NCI-H2081 (cell line): ENCODE measurements around the gene GPR21.

Experiments
- DNase-seq, 2 experiments: peaks; one replicate each; lab custom pipeline; 2025; lab: John Stamatoyannopoulos, UW

The GPR21 gene

DNA sequence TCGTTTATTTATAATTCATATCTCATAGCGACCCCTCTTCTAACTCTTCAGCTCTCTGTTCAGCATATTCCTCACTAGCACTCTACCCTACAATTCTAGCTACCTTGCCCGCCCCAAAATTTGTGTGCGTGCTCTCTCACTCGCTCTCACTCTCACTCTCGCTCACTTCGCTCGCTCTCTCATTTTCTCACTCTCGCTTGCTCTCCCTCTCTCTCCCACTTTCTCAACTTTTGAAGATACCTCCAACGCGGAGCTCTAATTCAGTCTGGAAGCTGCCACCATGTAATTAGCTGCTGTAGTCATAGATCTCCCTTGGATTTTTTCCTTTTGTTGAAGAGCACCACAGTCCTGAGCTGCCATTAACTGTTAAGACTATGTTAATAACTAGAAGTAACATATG lies 30.4 kb downstream of the GPR21 start:
- DNase-seq = no peak

DNA sequence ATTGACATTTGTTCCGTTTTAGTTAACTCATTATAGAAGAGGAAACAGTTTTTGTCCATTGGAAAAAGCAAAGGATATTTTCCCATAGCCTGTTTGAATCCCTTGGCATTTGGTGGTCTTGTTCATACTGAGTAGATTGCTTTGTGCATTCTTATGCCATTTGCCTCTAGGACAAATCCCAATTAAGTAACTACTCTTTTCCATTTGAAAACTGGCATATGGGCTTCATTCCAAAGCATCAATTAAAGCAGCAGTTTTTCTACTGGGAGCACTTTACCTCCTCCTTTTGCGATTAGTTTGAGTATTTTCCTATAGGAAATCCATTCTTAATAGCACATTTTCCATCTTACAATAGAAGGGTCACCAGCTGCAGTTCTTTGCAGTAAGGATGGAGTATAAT lies 31.2 kb downstream of the GPR21 start:
- DNase-seq = no peak

DNA sequence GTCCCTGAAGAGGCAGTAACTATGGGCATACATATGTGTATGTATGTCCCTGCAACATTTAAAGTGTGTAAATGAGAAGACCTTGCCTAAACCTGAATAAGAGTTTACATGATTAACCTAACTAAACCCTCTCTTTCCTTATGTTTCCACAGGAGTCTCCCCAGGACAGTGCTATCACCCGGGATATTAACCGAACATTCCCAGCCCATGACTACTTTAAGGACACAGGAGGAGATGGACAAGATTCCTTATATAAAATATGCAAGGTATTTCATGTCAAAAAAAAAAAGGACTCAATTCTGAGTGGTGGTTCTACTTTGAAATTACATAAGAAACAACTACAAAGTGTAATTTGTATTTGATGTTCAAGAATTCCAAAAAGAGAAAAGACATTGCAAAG lies 31.7 kb downstream of the GPR21 start:
- no peak for DNase-seq

DNA sequence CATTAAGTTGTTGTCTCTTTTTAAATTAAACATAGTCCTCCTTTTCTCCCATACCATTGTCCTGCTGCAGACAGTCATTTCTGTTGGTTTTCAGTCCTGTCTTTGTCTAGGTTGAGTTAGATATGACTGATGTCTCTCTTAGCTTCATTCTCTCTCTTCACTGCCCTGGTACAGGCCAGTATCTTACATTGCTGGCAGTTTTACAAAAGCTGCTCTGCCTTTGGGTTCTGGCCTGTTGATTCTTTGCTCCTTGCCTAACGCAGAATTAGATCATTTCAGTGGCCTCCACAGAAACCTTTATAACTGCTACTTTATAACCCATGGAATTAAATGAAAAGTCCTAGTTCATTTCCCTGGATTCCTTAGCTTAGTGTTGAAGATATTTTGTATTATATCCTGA lies 33.7 kb downstream of the GPR21 start:
- no peak for DNase-seq

DNA sequence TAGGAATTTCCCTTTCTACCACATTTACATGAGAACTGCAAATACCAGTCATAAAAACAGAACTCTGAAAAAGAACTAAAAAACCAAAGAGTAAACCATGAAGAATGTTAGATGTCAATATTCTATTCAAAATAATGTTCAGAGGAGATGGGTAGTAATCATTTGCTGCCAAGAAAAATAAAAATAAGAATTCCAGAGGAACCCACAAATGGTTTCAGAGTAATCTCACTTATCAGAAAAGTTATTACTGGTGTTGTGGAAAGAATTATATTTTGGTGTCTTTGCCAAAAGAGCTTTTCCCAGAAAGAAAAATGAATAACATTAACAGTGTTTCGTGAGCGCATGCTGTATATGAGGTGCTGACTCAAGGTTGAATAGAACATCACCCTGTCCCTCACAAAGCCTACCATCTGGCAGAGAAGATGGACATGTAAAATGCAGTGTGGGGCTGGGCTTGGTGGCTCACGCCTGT lies 35.6 kb downstream of the GPR21 start:
- DNase-seq = no peak

DNA sequence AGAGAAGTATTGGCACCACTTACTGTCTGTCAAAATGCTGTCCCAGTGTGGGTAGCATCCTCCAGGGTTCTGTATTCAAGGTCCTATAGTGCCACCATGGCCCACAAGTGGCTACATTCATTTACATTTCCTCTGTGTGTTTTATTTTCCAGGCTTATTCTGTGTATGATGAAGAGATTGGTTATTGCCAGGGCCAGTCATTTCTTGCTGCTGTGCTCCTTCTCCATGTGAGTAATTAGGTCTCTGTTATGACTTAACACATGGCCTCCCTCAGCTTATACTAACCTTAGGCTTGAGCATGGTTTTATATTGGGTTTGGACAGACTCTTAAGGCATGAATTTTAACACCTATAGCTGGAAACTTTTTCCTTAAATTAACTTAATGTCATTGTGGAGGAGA lies 36.7 kb downstream of the GPR21 start:
- DNase-seq = no peak

DNA sequence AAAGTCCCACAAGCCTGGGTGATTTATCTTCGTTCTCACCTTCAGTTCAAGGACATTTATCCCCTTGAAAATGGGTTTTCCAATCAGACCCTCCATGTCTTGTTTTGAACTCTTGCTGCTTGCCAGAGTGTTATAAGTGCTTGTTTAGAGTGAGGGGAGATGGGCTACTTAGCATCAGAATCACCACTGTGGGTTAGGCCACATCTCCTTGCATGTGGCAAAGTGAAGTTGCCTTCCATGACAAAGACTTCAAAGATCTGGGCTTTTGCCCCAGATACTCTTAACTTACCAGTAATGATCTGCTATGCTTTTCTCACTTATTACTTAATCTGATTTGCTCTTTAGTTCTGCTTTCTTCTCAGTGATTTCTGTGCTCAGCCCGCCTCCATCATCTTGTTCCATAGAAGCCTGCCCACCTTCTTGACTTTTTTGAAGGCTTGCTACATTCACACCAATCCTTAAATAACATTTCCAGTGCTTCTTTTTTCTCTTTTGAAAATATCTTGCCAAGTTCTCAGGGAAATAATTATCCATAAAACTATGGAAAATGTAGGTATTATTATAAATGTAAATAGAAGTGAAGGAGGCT lies 39.0 kb downstream of the GPR21 start:
- DNase-seq = no peak

DNA sequence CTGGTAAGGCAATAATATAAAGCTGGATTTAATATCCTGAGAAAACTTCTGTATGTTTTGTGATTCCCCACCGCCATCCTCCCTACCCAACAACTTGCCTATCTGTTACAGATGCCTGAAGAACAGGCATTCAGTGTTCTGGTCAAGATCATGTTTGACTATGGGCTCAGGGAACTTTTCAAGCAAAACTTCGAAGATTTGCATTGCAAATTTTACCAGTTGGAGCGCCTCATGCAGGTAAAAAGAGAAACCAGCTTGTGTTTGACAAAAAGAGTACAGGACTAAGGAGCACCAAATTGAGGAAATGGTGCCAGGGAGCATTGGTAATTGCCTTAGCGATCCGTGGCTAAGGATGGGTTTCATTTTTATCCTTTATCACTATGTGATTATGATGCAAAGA lies 40.0 kb downstream of the GPR21 start:
- no peak for DNase-seq

DNA sequence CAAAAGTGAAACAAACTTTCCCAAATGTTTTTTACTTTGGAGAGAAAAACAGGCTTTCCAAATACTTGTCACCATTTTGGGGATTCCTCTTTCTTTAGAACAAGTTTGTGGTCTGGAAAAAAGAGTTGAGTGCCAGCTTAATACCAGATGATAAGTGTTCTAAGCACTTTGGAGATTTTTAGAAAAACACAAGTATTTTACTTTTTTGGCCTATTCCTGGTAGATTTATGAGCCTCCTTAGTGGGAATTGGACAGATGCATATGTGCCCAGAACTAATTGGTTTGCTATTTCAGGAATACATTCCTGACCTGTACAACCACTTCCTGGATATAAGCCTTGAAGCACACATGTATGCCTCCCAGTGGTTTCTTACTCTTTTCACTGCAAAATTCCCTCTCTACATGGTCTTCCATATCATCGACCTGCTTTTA lies 40.5 kb downstream of the GPR21 start:
- no peak for DNase-seq

DNA sequence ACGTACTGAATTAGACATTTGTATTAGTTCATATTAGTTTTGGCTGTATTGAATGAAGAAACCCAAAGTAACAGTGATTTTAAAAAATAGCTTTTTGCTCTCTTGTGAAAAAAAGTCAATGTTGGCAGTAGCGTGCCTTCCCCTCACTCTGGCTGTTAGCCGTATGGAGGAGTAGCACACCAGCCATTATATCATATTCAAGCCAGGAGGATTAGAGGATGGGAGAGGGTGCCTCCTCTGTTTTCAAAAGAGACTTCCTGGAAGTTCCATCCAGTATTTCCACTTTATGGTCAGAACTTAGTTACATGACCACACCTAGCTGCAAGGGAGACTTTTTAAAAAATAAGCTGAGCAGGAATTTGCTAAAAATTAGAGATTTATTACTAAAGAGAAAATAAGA lies 41.2 kb downstream of the GPR21 start:
- DNase-seq = no peak

DNA sequence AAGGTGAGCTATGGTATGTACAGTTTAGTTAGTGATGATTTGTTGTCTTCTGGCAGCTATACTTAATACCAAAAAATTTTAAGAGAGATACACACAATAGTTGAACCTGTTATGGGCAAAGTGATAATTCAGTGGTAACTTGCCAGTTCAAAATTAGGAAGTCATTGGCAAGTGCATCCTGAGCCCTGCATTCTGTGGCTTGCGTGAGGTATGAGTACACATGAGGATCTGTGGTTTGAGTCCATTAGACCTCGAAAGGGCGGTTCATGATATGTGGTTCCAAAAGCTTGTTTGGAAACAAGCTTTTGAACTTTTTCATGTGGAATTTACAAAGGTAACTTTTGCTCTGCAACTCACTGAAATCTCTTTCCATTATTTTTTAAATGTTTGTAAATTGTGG lies 47.0 kb downstream of the GPR21 start:
- no peak for DNase-seq

DNA sequence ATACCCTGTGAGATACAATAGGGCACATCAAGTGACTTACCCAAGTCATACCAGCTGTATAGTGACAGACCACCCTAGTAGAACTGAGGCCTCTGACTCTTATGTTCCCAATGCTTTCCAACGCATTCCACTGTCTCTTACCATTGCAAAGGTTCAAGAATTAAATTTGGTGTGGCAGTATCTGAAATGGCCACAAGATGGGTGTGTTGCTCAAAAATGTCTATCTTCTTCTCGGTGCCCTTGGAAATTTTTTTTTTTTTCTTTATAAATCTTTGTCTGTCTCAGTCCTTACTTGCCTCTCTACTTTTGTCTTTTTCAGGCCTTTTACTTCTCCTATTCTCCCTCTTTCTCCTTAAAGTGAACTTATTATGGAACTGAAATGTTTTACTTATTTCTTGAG lies 48.4 kb downstream of the GPR21 start:
- peak; percentile 16 to 22 for DNase-seq

DNA sequence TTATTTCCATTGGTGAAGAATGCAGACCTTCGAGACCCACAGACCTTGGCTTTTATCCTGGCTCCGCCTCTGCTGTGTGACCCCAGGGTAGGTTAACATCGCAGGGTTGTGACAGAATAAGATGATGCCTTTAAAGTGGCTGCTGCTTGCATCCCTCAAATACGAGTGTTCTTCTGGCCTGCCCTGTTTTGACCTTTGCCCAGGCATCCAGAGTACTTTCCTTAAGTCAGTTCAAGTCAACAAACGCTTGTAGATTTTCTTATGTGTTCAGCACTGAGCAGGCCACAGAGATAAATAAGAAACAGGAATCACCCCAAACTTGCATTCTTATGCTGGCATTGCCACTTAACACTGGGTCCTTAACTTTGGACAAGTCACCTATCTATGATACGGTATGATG lies 50.2 kb downstream of the GPR21 start:
- no peak for DNase-seq

DNA sequence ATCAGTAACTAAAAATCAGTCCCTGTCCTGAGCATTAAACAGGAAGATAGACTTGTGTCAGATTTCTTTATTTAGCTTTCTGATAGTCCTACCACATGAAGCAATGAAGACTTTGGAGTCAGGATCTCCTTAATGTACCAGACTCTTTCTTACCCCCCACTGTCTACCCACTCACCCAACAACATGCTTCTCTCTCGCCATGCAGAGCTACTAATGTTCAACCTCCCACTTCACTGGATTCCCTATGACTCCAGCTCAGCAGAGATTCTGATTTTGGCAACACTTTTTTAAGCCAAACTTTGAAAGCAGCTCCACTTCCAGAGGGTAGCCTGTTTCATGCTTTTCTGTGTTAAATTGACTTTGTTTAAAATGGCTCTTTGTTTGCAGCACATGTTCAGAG lies 50.8 kb downstream of the GPR21 start:
- DNase-seq = no peak
